Measurements from ENCODE around the gene TUBA8.
"Not testable (repeated sequence)": the region's sequence is repeated elsewhere in the genome, so short reads cannot be mapped to it uniquely, and the experiment has no call there.

The TUBA8 gene

DNA sequence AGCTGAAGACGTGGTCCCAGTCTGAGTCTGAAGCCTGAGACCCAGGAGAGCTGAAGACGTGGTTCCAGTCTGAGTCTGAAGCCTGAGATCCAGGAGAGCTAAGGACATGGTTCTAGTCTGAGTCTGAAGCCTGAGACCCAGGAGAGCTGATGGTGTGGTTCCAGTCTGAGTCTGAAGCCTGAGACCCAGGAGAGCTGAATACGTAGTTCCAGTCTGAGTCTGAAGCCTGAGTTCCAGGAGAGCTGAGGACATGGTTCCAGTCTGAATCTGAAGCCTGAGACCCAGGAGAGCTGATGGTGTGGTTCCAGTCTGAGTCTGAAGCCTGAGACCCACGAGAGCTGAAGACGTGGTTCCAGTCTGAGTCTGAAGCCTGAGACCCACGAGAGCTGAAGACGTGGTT, 4.6 kb upstream of the TUBA8 start:
- DNase-seq (ENCODE audit: low read depth in 1 of 2, low spot score in 1 of 2) = not testable (repeated sequence)

DNA sequence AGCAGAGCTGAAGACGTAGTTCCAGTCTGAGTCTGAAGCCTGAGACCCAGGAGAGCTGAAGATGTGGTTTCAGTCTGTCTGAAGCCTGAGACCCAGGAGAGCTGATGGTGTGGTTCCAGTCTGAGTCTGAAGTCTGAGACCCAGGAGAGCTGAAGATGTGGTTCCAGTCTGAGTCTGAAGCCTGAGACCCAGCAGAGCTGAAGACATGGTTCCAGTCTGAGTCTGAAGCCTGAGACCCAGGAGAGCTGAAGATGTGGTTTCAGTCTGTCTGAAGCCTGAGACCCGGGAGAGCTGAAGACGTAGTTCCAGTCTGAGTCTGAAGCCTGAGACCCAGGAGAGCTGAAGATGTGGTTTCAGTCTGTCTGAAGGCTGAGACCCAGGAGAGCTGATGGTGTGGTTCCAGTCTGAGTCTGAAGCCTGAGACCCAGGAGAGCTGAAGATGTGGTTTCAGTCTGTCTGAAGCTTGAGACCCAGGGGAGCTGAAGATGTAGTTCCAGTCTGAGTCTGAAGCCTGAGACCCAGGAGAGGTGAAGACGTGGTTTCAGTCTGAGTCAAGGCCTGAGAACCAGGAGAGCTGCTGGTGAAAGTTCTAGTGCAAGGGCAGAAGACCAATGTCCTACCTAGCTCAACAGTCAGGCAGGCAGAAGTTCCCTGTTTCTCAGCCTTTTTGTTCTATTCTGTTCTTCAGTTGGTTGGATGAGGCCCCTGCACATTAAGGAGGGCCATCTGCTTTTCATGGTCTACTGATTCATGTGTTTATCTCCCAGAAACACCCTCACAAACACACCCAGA, 3.9 kb upstream of the TUBA8 start:
- not testable (repeated sequence) for DNase-seq (ENCODE audit: low read depth in 1 of 2, low spot score in 1 of 2)

DNA sequence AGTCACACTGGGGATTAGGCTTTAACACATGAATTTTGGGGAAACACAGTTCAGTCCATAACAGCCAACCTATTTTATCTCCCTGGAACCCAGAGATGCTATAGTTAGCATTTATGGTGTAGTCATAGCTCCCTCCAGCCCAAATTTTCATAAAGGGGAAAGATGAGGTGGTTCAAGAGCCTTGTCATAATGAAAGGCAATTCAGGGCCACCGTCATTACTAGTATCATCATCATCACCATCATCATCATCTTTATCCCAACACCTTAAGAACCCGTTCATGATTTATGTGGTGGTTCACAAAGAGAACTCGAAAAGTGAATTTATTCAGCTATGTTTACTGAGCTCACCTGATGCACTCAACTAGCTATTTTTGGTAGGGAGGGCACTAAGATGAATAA, 2.4 kb upstream of the TUBA8 start:
- DNase-seq (ENCODE audit: low read depth in 1 of 2, low spot score in 1 of 2) = no peak

DNA sequence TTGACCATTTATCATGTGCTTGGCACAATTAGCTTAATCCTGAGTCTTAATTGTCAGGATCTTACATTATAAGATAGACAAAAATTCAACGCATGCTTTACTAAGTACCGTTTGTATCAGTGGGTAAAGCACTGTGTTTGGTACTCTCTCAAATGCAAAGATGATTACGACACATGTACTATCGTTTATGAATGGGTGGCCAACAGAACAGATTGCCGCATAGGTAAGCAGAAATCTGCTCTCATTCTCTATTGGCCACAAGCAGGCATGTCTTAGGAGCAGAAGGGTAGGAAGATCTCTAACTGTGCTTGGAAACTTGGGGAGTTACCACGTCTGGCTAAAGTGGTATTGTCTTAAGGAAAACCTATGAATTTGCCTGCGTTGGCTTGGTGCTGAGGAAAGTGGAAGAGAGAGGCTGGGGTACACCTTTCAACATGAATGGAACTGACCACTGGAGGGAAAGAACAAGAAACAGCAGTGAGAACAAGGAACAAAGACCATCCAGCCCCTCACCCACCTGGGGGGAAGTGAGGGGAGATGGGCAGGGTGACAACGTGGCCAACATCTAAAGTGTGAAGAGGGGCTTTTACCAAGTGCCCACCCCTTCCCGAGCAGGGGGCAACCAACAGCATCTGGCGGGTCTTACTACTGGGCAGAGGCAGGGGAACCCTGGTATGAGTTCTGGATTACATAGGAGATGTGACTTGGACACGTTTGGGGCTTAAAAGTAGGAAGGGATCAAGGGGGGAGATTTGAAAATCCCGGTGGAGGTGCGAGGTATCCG, 1.0 kb upstream of the TUBA8 start:
- no peak for DNase-seq (ENCODE audit: low read depth in 1 of 2, low spot score in 1 of 2)

DNA sequence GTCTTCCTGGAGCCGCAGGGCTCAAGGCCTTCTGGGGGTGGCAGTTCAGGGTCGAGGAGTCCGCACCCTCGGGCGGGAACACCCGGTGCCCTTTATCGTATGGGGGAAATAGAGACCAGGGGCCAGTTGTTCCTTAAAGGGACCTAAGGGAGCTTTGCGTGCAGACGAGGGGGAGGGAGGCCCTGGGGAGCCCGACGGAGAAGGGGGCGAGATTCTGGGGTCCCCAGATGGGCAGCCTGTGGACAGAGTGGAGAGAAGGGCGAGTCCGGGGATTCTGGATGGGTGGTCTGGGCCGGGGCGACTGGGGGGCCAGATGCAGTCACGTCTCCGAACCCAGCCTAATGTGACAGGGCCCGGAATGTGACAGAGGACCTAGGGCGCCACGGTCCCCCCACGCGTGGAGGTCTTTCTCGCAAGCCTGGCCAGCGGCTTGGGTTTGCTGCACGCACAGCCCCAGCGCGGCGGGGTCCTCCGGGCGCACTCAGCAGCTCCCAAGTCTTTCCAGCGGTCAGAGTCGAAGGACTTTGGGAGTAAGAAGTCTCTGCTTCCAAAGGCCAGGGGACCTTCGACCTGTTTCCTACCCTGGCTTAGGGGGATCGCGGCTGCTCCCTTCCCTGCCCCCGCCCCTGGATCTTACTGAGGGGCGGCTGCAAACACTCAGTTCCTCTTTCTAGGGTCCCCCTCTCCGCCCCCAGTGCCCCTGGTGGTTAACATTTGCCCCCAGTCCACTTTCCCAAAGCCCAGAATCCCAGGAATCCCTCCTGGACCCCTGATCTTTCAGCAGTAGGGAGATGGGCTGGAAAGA, 547 bp downstream of the TUBA8 start:
- DNase-seq (ENCODE audit: low read depth in 1 of 2, low spot score in 1 of 2) = no peak

DNA sequence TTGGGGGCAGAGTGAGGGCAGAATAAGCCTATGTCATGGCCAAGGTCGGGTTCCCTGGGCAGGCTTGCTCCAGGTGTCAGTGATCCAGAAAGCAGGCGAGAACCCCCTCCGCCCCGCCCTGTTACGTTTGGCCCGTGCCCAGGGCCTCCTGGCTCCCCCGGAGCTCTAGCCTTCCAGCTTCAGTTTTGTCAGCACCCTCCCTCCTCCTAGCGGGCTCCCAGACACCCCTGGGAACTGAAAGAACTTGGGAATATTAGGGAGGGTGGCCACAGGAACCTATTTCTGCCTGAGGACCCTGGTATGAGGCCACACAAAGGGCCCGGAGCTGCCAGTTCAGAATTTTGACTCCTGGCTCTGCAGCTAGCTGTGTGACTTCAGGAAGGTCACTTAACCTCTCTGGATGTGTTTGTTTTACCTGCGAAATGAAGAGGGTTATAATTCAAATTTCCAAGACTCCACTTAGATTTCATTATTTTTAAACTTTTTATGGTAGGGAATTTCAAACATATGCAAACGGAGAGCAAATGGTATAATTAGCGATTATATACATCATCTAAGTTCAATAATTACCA, 1.2 kb downstream of the TUBA8 start:
- no peak for DNase-seq (ENCODE audit: low read depth in 1 of 2, low spot score in 1 of 2)

DNA sequence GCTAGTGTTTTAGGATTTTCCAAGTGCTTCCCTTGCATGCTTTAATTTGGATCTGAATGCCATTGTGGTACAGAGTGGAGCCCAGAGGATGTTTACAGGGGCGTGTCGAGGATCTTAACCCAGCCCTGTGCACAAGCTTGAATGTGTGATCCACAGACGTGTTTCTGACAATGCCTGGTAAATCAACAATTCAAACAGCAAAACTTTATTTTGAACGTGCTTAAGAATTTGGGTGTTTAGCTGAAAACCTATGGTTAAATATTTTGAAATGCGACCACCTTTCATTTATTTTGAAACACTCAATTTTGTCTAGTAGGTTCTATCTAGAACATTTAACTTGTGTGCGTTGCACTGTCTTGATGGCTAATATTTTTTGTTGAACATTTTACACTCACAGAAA, 1.8 kb downstream of the TUBA8 start:
- no peak for DNase-seq (ENCODE audit: low read depth in 1 of 2, low spot score in 1 of 2)

DNA sequence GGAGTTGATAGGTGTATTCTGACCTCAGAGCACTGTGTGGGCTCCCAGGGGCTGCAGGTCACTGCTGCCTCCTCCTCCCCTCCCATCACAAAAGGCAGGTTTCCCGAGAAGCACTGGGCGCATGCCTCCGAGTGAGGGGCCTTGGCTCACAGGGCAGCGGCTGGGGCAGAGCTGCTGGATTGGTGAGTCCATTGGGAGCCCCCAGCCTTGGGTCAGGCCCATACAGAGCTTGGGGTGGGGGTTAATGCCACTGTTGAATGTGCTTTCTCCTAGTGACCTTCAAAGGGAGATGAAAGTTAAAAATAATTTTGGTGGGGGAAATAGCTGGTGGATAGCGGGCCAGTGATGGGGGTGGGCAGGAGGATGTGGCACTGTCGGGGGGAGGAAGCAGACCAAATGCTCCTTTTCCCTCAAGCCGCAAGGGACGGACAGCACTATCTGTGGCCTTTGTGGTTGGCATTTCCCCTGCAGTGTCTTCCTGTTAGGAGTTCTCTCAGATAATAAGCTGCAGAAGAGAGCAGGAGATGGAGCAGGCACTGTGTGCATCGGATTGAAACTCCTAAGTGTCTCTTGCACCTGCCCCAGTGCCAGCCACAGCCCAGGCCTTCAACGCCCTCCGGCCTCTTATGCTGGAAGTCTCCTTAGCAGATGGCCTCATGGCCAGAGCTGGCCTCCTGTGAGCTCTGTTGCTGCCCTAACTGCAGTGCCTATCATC, 3.2 kb downstream of the TUBA8 start:
- DNase-seq (ENCODE audit: low read depth in 1 of 2, low spot score in 1 of 2) = no peak

DNA sequence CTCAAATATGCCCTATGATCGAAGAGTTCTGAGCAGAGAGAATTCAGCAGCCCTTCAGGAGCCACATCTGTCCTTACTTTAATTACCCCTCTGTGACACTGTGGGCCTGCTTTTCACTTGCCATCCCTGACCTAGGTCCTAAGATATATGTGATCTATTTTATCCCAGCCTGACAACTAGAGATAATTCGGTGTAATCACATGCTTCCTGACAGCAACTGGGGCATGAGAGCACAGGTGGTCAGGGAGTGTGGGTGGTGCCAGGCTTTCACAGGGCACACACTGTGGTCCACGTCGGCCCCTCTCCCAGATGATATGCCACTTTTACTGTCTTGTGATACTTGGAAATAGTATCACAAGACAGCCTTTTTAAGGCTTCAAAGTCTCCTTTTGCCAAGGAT, 3.9 kb downstream of the TUBA8 start:
- DNase-seq (ENCODE audit: low read depth in 1 of 2, low spot score in 1 of 2) = no peak

DNA sequence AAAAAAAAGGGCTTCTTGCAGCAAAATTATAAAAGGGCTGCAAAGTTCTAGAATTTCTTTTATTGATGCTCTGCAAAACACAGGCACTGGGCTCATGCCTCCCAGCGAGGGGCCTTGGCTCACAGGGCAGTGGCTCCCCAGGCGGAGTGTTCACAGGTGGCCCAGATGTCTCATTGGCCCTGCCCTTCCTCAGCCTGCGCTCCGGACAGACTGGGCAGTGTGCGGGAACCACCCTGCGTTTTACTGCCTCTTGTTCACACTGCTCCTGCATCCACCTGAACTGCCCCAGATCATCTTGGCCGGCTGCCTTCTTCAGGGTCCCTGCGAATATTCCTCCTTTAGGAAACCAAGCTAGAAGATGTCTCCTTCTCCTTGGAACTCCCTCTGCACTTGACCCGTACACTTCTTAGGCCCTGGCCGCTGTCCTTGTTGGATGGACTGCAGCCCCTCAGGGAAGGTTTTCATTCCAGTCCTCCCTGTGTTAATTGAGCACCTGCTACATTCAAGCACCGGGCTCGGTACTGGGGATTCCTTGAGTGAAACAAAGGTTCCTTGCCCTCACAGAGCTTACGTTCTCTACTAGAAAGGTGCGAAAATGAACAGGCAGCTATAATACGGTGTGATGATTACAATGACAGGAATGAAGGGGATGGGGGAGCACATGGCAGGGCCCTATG, 4.5 kb downstream of the TUBA8 start:
- no peak for DNase-seq (ENCODE audit: low read depth in 1 of 2, low spot score in 1 of 2)

DNA sequence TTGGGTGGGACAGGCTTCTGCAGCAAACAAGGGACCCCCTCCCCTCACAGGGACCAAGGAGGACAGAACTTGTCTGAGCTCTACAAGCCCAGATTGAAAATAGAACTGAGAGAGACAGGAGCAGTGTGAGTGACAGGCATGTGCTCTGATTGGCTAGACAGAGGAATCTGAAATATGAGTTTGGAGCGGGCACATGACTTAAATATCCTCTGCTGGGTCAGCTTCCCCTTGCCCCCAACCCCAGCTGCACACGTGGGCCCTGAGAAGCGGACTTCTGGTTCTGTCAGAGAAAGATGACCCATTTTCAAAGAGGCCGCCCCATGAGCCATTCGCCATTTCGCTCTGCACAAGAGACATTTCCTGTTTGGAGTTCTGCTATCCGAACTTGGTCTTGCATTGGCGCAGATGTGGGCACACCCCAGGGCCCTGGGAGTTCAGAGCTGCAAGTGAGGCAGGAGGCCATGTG, 5.3 kb downstream of the TUBA8 start:
- no peak for DNase-seq (ENCODE audit: low read depth in 1 of 2, low spot score in 1 of 2)

DNA sequence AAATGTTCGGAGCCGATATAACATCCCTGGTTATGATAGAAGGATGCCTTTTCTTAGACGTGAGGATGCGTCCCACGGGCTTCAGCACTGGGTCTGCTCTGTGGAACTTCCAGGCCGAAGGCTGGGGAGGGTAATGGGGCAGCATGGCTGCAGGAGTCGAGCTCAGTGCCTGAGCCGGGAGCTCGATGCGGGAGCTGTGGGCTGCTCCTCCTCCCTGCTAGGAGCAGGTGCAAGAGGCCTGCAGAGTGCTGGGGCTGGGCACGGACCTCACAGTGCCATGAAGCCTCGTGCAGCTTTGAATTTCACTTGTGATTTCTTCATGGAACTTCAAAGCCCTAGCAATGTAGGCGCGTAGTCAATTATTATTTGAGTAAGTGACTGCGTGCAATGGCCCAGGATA, 6.0 kb downstream of the TUBA8 start:
- DNase-seq (ENCODE audit: low read depth in 1 of 2, low spot score in 1 of 2) = no peak

DNA sequence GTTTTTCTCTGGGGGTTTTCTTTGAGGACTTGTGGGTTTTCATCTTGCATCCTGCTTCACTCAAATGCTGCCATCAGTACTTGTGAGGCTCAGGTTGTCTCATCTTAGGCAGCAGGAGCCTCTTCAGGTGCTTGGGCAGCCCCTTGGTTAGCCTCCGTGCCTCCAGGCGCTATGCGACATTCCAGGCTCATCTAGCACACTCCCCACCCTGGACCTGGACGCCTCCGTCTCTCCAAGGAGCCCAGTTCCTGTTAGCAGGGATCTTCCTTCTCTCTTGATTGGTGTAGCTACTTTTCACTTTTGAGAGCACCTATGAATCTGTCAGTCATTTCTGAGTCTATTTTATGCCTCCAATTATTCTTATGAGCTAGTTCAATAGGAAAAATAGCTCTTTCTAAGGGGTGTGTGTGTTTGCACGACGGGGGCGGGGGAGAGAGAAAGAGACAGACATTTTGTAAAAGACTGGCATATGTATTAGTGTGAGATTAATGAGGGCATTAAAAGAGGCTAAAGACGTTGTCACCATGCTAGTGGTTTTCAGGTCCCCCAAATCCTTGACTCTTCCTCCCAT, 7.8 kb downstream of the TUBA8 start:
- DNase-seq (ENCODE audit: low read depth in 1 of 2, low spot score in 1 of 2) = no peak

DNA sequence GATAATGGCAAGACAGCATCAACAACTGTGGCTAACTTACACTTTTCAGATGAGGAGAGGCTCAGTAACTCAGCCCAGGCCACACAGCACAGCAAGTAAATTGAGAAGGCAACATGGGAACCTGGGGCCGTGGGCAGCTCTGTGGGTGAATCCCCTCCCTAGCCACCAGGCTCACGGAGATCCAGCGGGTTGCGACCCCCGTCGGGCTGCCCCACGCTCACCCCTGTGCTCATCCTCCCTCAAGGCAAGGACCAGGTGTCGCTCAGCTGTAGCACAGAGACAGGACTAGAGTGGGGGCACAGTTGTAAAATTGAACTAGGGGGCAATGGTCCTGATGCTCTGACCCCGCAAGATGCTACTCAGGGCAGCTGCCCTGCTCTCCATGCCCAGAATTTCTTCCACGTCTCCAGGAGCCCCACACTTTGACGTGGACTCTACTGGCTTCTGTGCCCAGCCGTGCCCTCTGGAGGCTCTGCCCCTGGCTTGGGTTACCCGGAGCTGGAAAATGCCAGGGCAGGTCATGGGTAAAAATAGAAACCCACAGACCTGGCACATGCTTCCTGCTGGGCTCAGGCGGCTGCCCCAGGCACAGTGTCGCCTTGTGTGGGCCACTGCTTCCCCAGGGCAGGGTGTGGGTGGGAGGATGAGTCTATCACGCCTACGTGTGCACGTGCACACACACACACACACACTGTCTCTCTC, 9.0 kb downstream of the TUBA8 start:
- DNase-seq (ENCODE audit: low read depth in 1 of 2, low spot score in 1 of 2) = no peak

DNA sequence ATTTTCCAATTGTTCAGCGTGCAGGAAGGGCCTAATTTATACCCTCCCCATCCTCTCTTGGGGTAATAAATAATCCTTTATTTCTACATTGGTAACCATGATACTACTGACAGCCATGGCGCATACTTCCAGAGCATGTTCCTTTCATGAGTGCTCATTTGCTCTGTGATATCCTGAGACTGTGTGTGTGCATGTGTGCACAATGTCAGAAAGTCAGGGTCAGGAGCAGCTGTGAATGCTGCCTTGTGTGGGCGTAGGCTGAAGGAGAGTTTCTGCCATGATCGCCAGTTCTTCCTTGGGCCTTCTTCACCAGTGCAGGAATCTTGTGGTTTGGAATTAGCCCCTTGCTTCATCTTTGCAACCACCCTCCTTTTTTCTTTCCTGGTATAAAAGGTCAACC, 10.2 kb downstream of the TUBA8 start:
- no peak for DNase-seq (ENCODE audit: low read depth in 1 of 2, low spot score in 1 of 2)

DNA sequence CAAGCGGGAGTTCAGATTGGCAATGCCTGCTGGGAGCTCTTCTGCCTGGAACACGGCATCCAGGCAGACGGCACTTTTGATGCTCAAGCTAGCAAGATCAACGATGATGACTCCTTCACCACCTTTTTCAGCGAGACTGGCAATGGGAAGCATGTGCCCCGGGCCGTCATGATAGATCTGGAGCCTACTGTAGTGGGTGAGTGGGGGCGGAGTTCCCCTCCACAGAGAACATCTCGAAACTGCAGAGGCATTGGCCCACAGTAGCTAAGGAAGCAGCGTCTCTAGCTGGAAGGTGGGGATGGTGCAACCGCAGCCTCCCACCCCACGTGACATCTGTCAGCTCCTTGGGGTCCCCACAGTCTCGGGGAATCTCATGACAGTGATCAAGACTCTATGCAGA, 10.9 kb downstream of the TUBA8 start:
- DNase-seq (ENCODE audit: low read depth in 1 of 2, low spot score in 1 of 2) = no peak

DNA sequence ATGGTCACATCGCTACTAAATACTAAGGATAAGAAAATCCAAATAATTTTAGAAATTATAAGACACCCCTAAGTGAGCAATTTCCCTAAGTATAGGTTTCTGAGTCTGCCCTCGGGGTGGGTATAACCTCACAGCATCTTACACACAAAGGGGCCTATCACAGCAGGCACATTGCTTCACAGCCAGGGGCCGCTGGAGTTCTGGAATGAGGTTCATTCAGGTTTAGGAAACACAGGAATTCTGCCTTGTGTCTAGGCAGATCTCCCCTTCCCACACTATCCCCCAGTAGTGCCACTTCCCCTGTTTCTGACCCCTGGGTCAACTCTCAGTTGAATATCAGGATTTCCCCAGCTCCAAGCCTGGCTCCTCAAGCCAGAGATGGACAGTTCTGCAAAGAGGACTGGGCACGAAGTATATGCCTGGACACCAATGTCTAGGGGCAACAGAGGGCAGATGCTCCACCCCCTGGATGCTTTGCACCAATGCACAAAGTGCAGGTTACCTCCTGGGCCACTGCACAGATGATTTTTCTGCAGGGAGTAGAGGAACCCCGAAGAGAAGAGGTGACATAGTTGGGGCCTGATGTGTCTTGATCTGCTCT, 11.4 kb downstream of the TUBA8 start:
- DNase-seq (ENCODE audit: low read depth in 1 of 2, low spot score in 1 of 2) = no peak

DNA sequence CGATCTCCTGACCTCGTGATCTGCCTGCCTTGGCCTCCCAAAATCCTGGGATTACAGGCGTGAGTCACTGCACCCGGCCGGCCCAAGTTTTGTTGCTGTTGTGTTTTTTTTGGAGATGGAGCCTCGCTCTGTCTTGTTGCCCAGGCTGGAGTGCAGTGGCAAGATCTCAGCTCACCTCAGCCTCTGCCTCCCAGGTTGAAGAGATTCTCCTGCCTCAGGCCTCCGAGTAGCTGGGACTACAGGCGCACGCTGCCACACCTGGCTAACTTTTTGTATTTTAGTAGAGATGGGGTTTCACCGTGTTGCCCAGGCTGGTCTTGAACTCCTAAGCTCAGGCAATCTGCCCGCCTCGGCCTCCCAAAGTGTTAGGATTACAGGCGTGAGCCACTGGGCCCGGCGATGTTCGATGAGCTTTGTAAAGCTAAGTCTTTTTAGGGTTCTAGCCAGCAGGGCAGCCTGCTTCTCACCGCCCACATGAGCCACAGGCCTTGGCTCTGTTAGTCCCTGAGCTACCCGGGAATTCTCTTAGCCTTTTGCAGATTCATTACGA, 12.9 kb downstream of the TUBA8 start:
- DNase-seq (ENCODE audit: low read depth in 1 of 2, low spot score in 1 of 2) = not testable (repeated sequence)

DNA sequence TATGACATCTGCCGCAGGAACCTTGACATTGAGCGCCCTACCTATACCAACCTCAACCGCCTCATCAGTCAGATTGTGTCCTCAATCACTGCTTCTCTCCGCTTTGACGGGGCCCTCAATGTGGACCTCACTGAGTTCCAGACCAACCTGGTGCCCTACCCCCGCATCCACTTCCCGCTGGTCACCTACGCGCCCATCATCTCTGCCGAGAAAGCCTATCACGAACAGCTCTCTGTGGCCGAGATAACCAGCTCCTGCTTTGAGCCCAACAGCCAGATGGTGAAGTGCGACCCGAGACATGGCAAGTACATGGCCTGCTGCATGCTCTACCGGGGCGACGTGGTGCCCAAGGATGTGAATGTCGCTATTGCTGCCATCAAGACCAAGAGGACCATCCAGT, 16.0 kb downstream of the TUBA8 start:
- DNase-seq (ENCODE audit: low read depth in 1 of 2, low spot score in 1 of 2) = no peak

Data from activated T-helper 1 cell treated with anti-CD3 and anti-CD28 coated beads, Interleukin-2, amount 50 U/mL, for 16 hours (primary cell).